ENCODE data around the gene GIGYF2. TPM values are rescaled to one million over a fixed set of nuclear protein-coding genes. Genes with fewer than 3 reads are reported as not detected.
A peak's percentile ranks its signal among the peaks of the same experiment; 100 is the strongest.

The GIGYF2 gene
- total and polyA plus RNA-seq, 8 donors, result 17.4 to 50.9 (median 41.0) TPM

- H3K4me3 ChIP-seq, result no peak overlapping the region
- intact Hi-C loops (cut with DNase I), result no loop called here
- no peaks in the 10 kb centered on the region for H3K9me3 ChIP-seq
- no peaks in the 10 kb centered on the region for H3K4me1 ChIP-seq
- H3K27me3 ChIP-seq, result no peaks in the 10 kb centered on the region
- no peak for DNase-seq
- no peak for TF ChIP-seq CTCF (IDR thresholded peaks at IDR 0.05)
- no peak overlapping the region for H3K27ac ChIP-seq
- no peak for FAIRE-seq
- H3K36me3 ChIP-seq, result no peaks in the 10 kb centered on the region
- WGBS, 2 donors, result 68 to 71% methylated on average over 6 of the region's 6 CpGs
- no peak for ATAC-seq
These were observed 41.7 kb upstream of the GIGYF2 start for GRCh38 chr2:232655392-232655791.

GRCh38 chr2:232658217-232658785, 38.8 kb upstream of the GIGYF2 start:
- no peaks in the 10 kb centered on the region for H3K36me3 ChIP-seq
- no peak overlapping the region for H3K4me3 ChIP-seq
- ATAC-seq, result peak in 2 of 4 donors; percentile 65 to 75
- WGBS, 2 donors, result 39 to 53% methylated on average over 7 of the region's 7 CpGs
- intact Hi-C loops (cut with DNase I), result no loop called here
- no peak for TF ChIP-seq CTCF (IDR thresholded peaks at IDR 0.05)
- H3K4me1 ChIP-seq, result no peaks in the 10 kb centered on the region
- FAIRE-seq, result no peak
- H3K9me3 ChIP-seq, result no peaks in the 10 kb centered on the region
- H3K27me3 ChIP-seq, result no peaks in the 10 kb centered on the region
- DNase-seq, result no peak
- no peak overlapping the region for H3K27ac ChIP-seq

- FAIRE-seq (no peak), DNase-seq (no peak), ATAC-seq (peak in 2 of 4 donors; percentile 34 to 47)
- no peak for TF ChIP-seq CTCF (IDR thresholded peaks at IDR 0.05)
- no peaks in the 10 kb centered on the region for H3K36me3 ChIP-seq
- H3K4me1 ChIP-seq, result no peaks in the 10 kb centered on the region
- no peaks in the 10 kb centered on the region for H3K27me3 ChIP-seq
- no peak overlapping the region for H3K27ac ChIP-seq
- H3K4me3 ChIP-seq, result no peak overlapping the region
- 90 to 92% methylated on average over 2 of the region's 2 CpGs for WGBS, 2 donors
- intact Hi-C loops (cut with DNase I), result no loop called here
- no peaks in the 10 kb centered on the region for H3K9me3 ChIP-seq
These were observed 37.8 kb upstream of the GIGYF2 start for GRCh38 chr2:232659359-232659758.

GRCh38 chr2:232662486-232663260, 34.5 kb upstream of the GIGYF2 start:
- FAIRE-seq, result no peak
- Histone ChIP-seq H3K4me3 (no peak overlapping the region), H3K27me3 (no peaks in the 10 kb centered on the region), H3K9me3 (no peaks in the 10 kb centered on the region), H3K27ac (no peak overlapping the region), H3K4me1 (no peaks in the 10 kb centered on the region), H3K36me3 (no peaks in the 10 kb centered on the region)
- TF ChIP-seq CTCF (IDR thresholded peaks at IDR 0.05), result no peak
- no peak for ATAC-seq
- DNase-seq, result no peak
- intact Hi-C loops (cut with DNase I), result no loop called here
- 87 to 91% methylated on average over 16 of the region's 16 CpGs for WGBS, 2 donors

Data from pancreas (tissue), 10 donors.